SK-N-SH (cell line): ENCODE data around the gene PODXL2. TPM values are rescaled to one million over a fixed set of nuclear protein-coding genes. Genes with fewer than 3 reads are reported as not detected.

Experiments used
- CTCF ChIA-PET: fragments of 300-600, 350-600 bp; formaldehyde crosslinking; extraction: SDS; loops from one replicate; lab custom pipeline; 2021; lab: Yijun Ruan, JAX
- POLR2A ChIA-PET: fragments of 350-600 bp; sonication (Branson Sonifier 250); formaldehyde crosslinking; extraction: SDS; loops from one replicate; lab custom pipeline; 2020; ENCODE audit warnings: antibody characterized with exemption, inconsistent platforms; lab: Yijun Ruan, JAX
- DNase-seq: peaks from one replicate; pipeline ENCODE4 v3.0.0; 2012
- H2AFZ ChIP-seq: fragments of 200-600 bp; sonication (generic); 2 replicates; pipeline ENCODE4 v1.8.1; 2016; ENCODE audit warnings: antibody characterized with exemption, mild to moderate bottlenecking, low read depth
- H3F3A ChIP-seq: fragments of 200-600 bp; sonication (generic); replicated peaks from 2 replicates; pipeline ENCODE3; 2016; ENCODE audit warnings: antibody characterized with exemption, mild to moderate bottlenecking; ENCODE audit not compliant: insufficient read depth
- H3K27ac ChIP-seq, 2 experiments: fragments of 200-500 bp in 1 of 2; fragments of 200-600 bp in 1 of 2; sonication (Bioruptor generic) in 1 of 2; sonication (generic), shearing (Covaris generic) in 1 of 2; 2 replicates each; pipeline versions ENCODE4 v1.5.1 to v1.6.1; 2014 to 2016; ENCODE audit warnings: low read depth in 2 of 2, inconsistent platforms in 1 of 2, low read length in 1 of 2, mild to moderate bottlenecking in 1 of 2, mixed read lengths in 1 of 2
- H3K27me3 ChIP-seq: fragments of 200-600 bp; sonication (generic), shearing (Covaris generic); 2 replicates; pipeline ENCODE4 v1.6.1; 2016; ENCODE audit warnings: mixed run types; ENCODE audit not compliant: insufficient read depth
- H3K36me3 ChIP-seq, 2 experiments: fragments of 200-500 bp in 1 of 2; fragments of 200-600 bp in 1 of 2; sonication (Bioruptor generic) in 1 of 2; sonication (generic) in 1 of 2; replicated peaks in 1 of 2; 2 replicates each; pipeline versions ENCODE3 to v1.5.1; 2014 to 2016; ENCODE audit warnings: low read length in 1 of 2, mild to moderate bottlenecking in 1 of 2; ENCODE audit not compliant: insufficient read depth in 2 of 2, control insufficient read depth in 1 of 2
- H3K4me1 ChIP-seq, 2 experiments: fragments of 200-500 bp in 1 of 2; fragments of 200-600 bp in 1 of 2; sonication (Bioruptor generic) in 1 of 2; sonication (generic), shearing (Covaris generic) in 1 of 2; 2 replicates each; pipeline versions ENCODE4 v1.5.1 to v1.6.1; 2014 to 2016; ENCODE audit warnings: low read depth in 1 of 2, low read length in 1 of 2, mixed run types in 1 of 2; ENCODE audit not compliant: insufficient read depth in 2 of 2, control insufficient read depth in 1 of 2
- H3K4me2 ChIP-seq: fragments of 200-600 bp; sonication (generic), shearing (Covaris generic); 2 replicates; pipeline ENCODE4 v1.6.1; 2017; ENCODE audit warnings: mixed run types
- H3K4me3 ChIP-seq, 2 experiments: fragments of 200-500 bp in 1 of 2; fragments of 200-600 bp in 1 of 2; sonication (Bioruptor generic) in 1 of 2; sonication (generic), shearing (Covaris generic) in 1 of 2; 2 replicates each; pipeline versions ENCODE4 v1.5.1 to v1.8.1; 2014 to 2016; ENCODE audit warnings: low read depth in 2 of 2, inconsistent platforms in 1 of 2, low read length in 1 of 2, mild to moderate bottlenecking in 1 of 2, mixed read lengths in 1 of 2, moderate library complexity in 1 of 2
- H3K79me2 ChIP-seq: fragments of 200-600 bp; sonication (generic); 2 replicates; pipeline ENCODE4 v1.8.1; 2017; ENCODE audit warnings: mild to moderate bottlenecking; ENCODE audit not compliant: insufficient read depth
- H3K9ac ChIP-seq: fragments of 200-600 bp; sonication (generic); 2 replicates; pipeline ENCODE4 v1.6.1; 2017; ENCODE audit warnings: mixed run types
- H3K9me2 ChIP-seq: fragments of 200-600 bp; sonication (generic); 2 replicates; pipeline ENCODE4 v1.6.1; 2017; ENCODE audit warnings: mixed run types
- H3K9me3 ChIP-seq: fragments of 200-600 bp; sonication (generic); 2 replicates; pipeline ENCODE4 v1.6.1; 2017; ENCODE audit warnings: mixed run types, mild to moderate bottlenecking, moderate library complexity
- H4K20me1 ChIP-seq: fragments of 200-600 bp; sonication (generic); 2 replicates; pipeline ENCODE4 v1.6.1; 2017; ENCODE audit warnings: mild to moderate bottlenecking, mixed run types; ENCODE audit not compliant: insufficient read depth
- ELF1 ChIP-seq: IDR thresholded peaks from 2 replicates; pipeline ENCODE4 v1.4.0; 2012
- EP300 ChIP-seq, 2 experiments: IDR thresholded peaks; 2 replicates each; pipeline versions ENCODE4 v1.4.0 to v1.6.1; 2012; ENCODE audit warnings: borderline replicate concordance in 1 of 2, low read depth in 1 of 2, low read length in 1 of 2
- FOSL2 ChIP-seq: IDR thresholded peaks from 2 replicates; pipeline ENCODE4 v1.4.0; 2012; ENCODE audit warnings: low read depth, mild to moderate bottlenecking, moderate library complexity, borderline replicate concordance
- FOXJ3 ChIP-seq: sonication (generic); formaldehyde crosslinking; IDR thresholded peaks from 2 replicates; pipeline ENCODE4 v1.5.1; 2020; ENCODE audit warnings: mild to moderate bottlenecking, missing genetic modification reagents
- GABPA ChIP-seq: IDR thresholded peaks from 2 replicates; pipeline ENCODE4 v1.4.0; 2012; ENCODE audit warnings: low read depth, mild to moderate bottlenecking
- MEF2A ChIP-seq: IDR thresholded peaks from 2 replicates; pipeline ENCODE4 v1.4.0; 2012; ENCODE audit warnings: low read depth, borderline replicate concordance
- NFIC ChIP-seq: IDR thresholded peaks from 2 replicates; pipeline ENCODE4 v1.4.0; 2012; ENCODE audit warnings: borderline replicate concordance
- RAD21 ChIP-seq: IDR thresholded peaks from 2 replicates; pipeline ENCODE4 v1.6.1; 2012; ENCODE audit warnings: mild to moderate bottlenecking, low read length
- RFX5 ChIP-seq: IDR thresholded peaks from 2 replicates; pipeline ENCODE4 v1.6.1; 2012; ENCODE audit warnings: mild to moderate bottlenecking, improper control_type of control experiment, low read length
- RXRA ChIP-seq: IDR thresholded peaks from 2 replicates; pipeline ENCODE4 v1.4.0; 2012; ENCODE audit warnings: low read depth, mild to moderate bottlenecking, borderline replicate concordance
- SMC3 ChIP-seq: IDR thresholded peaks from 2 replicates; pipeline ENCODE4 v1.6.1; 2012; ENCODE audit warnings: low read depth, low read length, improper control_type of control experiment
- TCF12 ChIP-seq: IDR thresholded peaks from 2 replicates; pipeline ENCODE4 v1.4.0; 2012
- WGBS: methylation state at CpG from one replicate; pipeline ENCODE4 v1.1.6; 2017; ENCODE audit warnings: low lambda C conversion rate; 5-methylcytosine and 5-hydroxymethylcytosine counted together
- polyA plus RNA-seq, 3 experiments: library from polyadenylated mRNA; depleted of rRNA; stranded (reverse); fragments of >200 nt; gene quantifications; 2 replicates each; pipeline ENCODE4 v1.2.3, GENCODE V29; 2012
- TF ChIP-seq, protein P1 (sequence below): fragments of 150-350 bp; IDR thresholded peaks from 2 replicates; pipeline ENCODE4 v1.6.1; 2016; ENCODE audit warnings: mild to moderate bottlenecking, low read depth, low read length
- TF ChIP-seq, protein P2 (sequence below): fragments of 150-350 bp; IDR thresholded peaks from 2 replicates; pipeline ENCODE4 v1.6.1; 2017; ENCODE audit warnings: antibody characterized with exemption, low read length, low read depth, borderline replicate concordance
- TF ChIP-seq, protein P3 (sequence below): IDR thresholded peaks from 2 replicates; pipeline ENCODE4 v1.6.1; 2012; ENCODE audit warnings: mild to moderate bottlenecking, low read depth, low read length, moderate library complexity
- TF ChIP-seq, protein P4 (sequence below): IDR thresholded peaks from 2 replicates; pipeline ENCODE4 v1.4.0; 2012; ENCODE audit warnings: low read depth

PODXL2 gene
- polyA plus RNA-seq, 1 of the 3 experiments (the other 2 are of a cell fraction) = 27.5 TPM

DNA sequence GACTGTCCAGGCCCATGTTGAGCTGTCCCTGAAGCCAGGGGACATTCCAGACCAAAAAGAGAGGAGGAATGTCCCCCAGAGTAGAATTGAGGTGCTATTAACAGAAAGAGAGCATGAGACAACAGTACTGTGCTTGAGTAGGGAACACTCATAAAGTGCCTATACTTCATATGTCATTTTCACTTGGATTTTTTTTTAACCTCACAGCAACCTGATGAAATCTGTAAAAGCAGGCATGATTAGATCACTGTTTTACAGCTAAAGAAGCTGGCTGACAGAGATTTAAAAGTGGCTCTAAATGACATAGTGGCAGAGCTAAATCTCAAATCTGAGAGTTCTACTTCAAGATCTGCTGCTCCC, 18.8 kb downstream of the PODXL2 start:
- Histone ChIP-seq H3K4me1 (peaks cover 0 to 25% of the 10 kb centered on the region in 2 experiments; a peak in 2 of 4 replicates), H3K4me2 (no peak overlapping the region), H3K79me2 (no peaks in the 10 kb centered on the region), H2AFZ (no peak overlapping the region), H3K9me3 (no peaks in the 10 kb centered on the region), H3K9me2 (no peaks in the 10 kb centered on the region), H3K27ac (peak overlapping the region in 1 of 2 experiments; percentile 48; a peak in 2 of 4 replicates), H3K36me3 (no peaks in the 10 kb centered on the region), H4K20me1 (no peaks in the 10 kb centered on the region), H3K4me3 (no peak overlapping the region), H3K27me3 (no peaks in the 10 kb centered on the region), H3F3A (no peaks in the 10 kb centered on the region), H3K9ac (no peak overlapping the region)
- DNase-seq = no peak
- TF ChIP-seq NFIC (no peak), RFX5 (no peak), RAD21 (no peak), RXRA (no peak), TCF12 (no peak), EP300 (IDR thresholded peaks at IDR 0.05; ENCODE audit: borderline replicate concordance in 1 of 2, low read depth in 1 of 2, low read length in 1 of 2) (no peak)
- TF ChIP-seq, protein P1, sequence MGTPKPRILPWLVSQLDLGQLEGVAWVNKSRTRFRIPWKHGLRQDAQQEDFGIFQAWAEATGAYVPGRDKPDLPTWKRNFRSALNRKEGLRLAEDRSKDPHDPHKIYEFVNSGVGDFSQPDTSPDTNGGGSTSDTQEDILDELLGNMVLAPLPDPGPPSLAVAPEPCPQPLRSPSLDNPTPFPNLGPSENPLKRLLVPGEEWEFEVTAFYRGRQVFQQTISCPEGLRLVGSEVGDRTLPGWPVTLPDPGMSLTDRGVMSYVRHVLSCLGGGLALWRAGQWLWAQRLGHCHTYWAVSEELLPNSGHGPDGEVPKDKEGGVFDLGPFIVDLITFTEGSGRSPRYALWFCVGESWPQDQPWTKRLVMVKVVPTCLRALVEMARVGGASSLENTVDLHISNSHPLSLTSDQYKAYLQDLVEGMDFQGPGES = no peak
- TF ChIP-seq, protein P2, sequence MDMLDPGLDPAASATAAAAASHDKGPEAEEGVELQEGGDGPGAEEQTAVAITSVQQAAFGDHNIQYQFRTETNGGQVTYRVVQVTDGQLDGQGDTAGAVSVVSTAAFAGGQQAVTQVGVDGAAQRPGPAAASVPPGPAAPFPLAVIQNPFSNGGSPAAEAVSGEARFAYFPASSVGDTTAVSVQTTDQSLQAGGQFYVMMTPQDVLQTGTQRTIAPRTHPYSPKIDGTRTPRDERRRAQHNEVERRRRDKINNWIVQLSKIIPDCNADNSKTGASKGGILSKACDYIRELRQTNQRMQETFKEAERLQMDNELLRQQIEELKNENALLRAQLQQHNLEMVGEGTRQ = no peak
- TF ChIP-seq, protein P3, sequence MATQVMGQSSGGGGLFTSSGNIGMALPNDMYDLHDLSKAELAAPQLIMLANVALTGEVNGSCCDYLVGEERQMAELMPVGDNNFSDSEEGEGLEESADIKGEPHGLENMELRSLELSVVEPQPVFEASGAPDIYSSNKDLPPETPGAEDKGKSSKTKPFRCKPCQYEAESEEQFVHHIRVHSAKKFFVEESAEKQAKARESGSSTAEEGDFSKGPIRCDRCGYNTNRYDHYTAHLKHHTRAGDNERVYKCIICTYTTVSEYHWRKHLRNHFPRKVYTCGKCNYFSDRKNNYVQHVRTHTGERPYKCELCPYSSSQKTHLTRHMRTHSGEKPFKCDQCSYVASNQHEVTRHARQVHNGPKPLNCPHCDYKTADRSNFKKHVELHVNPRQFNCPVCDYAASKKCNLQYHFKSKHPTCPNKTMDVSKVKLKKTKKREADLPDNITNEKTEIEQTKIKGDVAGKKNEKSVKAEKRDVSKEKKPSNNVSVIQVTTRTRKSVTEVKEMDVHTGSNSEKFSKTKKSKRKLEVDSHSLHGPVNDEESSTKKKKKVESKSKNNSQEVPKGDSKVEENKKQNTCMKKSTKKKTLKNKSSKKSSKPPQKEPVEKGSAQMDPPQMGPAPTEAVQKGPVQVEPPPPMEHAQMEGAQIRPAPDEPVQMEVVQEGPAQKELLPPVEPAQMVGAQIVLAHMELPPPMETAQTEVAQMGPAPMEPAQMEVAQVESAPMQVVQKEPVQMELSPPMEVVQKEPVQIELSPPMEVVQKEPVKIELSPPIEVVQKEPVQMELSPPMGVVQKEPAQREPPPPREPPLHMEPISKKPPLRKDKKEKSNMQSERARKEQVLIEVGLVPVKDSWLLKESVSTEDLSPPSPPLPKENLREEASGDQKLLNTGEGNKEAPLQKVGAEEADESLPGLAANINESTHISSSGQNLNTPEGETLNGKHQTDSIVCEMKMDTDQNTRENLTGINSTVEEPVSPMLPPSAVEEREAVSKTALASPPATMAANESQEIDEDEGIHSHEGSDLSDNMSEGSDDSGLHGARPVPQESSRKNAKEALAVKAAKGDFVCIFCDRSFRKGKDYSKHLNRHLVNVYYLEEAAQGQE = no peak
- ChIA-PET CTCF (interaction anchor here (0.9 to 2.4 kb wide), 8 partner anchors 24 to 323 kb away, joined by 3 to 14 read pairs (median 4); no protein-coding TSS in a partner anchor), POLR2A (interaction anchor here (1.1 kb wide), 1 partner anchor 14 kb away, joined by 3 read pairs; no protein-coding TSS in a partner anchor)

DNA sequence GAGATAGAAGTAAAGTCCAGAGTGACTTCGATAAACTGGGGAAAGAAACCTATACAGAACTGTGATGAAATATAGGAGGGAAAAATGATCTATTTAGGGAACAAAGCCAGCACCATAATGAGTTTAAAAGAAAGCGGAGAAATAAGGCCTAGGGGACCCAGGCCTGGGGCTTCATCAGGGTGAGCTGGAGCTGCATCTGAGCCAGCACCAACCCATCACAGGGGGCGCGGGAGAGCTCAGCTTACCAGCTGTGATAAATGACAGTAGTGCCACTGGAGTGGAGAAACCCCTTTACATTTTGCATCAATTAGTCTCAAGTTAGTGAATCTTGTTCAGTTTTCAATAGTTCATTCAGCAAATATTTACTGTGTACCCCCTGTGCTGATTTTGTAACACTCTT, 21.3 kb downstream of the PODXL2 start:
- 98% methylated on average over 3 of the region's 4 CpGs for WGBS
- POLR2A ChIA-PET = no interaction called here
- TF ChIP-seq FOXJ3 (CRISPR knock-in tag) = no peak
- TF ChIP-seq GABPA = no peak
- TF ChIP-seq ELF1 = no peak
- TF ChIP-seq, protein P2 = no peak
- TF ChIP-seq MEF2A = no peak
- no peak for TF ChIP-seq FOSL2
- TF ChIP-seq SMC3 = no peak
- TF ChIP-seq, protein P4, sequence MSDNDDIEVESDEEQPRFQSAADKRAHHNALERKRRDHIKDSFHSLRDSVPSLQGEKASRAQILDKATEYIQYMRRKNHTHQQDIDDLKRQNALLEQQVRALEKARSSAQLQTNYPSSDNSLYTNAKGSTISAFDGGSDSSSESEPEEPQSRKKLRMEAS = no peak
- TF ChIP-seq, protein P3 = no peak

More for the DNA sequence above, 21.3 kb downstream of the PODXL2 start:
- no peaks in the 10 kb centered on the region for H3K27me3 ChIP-seq
- peaks cover 4% of the 10 kb centered on the region for H3F3A ChIP-seq
- DNase-seq = no peak
- H3K36me3 ChIP-seq = no peaks in the 10 kb centered on the region
- H3K4me3 ChIP-seq = no peak overlapping the region
- no peak overlapping the region for H2AFZ ChIP-seq
- peaks cover 0 to 25% of the 10 kb centered on the region in 2 experiments; a peak in 2 of 4 replicates for H3K4me1 ChIP-seq
- H4K20me1 ChIP-seq = no peaks in the 10 kb centered on the region
- no peak overlapping the region for H3K9ac ChIP-seq
- H3K9me2 ChIP-seq = no peaks in the 10 kb centered on the region
- CTCF ChIA-PET = interaction anchor here (0.7 to 3.4 kb wide), 5 partner anchors 17 to 310 kb away, joined by 3 to 35 read pairs (median 8); no protein-coding TSS in a partner anchor
- H3K79me2 ChIP-seq = no peaks in the 10 kb centered on the region
- H3K4me2 ChIP-seq = no peak overlapping the region
- no peak overlapping the region for H3K27ac ChIP-seq
- H3K9me3 ChIP-seq = no peaks in the 10 kb centered on the region
